ENCODE results near the gene GRID2IP. TPM values are rescaled to one million over a fixed set of nuclear protein-coding genes. Genes with fewer than 3 reads are reported as not detected.

GRID2IP gene
- total RNA-seq, 2 experiments from 2014 or later: 0.36 to 0.39 TPM

- H3K9me3 ChIP-seq (ENCODE audit: control insufficient read depth in 1 of 2, insufficient read depth in 1 of 2, low read length in 2 of 2): no peaks in the 10 kb centered on the region
- H3K27me3 Mint-ChIP-seq: no peaks in the 10 kb centered on the region
- intact Hi-C loops (cut with DNase I, micrococcal nuclease): loop anchor here in 1 of 2 experiments (5.0 kb wide), 2 partner anchors 177 to 1757 kb away; partner anchors contain the start of gene CYTH3
- H3K9me3 Mint-ChIP-seq: no peaks in the 10 kb centered on the region
- H3K27ac ChIP-seq (ENCODE audit: low read depth in 1 of 2, low read length in 2 of 2): no peak overlapping the region
- H3K27me3 ChIP-seq (ENCODE audit: control insufficient read depth in 1 of 2, insufficient read depth in 2 of 2, low read length in 2 of 2): no peaks in the 10 kb centered on the region
- H3K4me1 Mint-ChIP-seq (ENCODE audit: low read depth): peaks cover 33% of the 10 kb centered on the region
- POLR2A ChIA-PET: interaction anchor here (0.8 to 3.4 kb wide), 3 partner anchors 11 to 452 kb away, joined by 3 to 50 read pairs (median 3); no protein-coding TSS in a partner anchor
- peak overlapping the region; percentile 80 for H3K4me3 Mint-ChIP-seq
- peak overlapping the region; percentile 99 for H3K27ac Mint-ChIP-seq
- ATAC-seq (ENCODE audit: poor library complexity) (no peak), DNase-seq (peak in 1 of 14 experiments; percentile 29)
- H3K36me3 Mint-ChIP-seq (ENCODE audit: low read depth): peaks cover 32% of the 10 kb centered on the region
- peaks cover 36% of the 10 kb centered on the region for H3K4me1 ChIP-seq (ENCODE audit: insufficient read depth, low read length)
- peaks cover 18% of the 10 kb centered on the region for H3K36me3 ChIP-seq (ENCODE audit: insufficient read depth, low read length)
- TF ChIP-seq, protein P1, sequence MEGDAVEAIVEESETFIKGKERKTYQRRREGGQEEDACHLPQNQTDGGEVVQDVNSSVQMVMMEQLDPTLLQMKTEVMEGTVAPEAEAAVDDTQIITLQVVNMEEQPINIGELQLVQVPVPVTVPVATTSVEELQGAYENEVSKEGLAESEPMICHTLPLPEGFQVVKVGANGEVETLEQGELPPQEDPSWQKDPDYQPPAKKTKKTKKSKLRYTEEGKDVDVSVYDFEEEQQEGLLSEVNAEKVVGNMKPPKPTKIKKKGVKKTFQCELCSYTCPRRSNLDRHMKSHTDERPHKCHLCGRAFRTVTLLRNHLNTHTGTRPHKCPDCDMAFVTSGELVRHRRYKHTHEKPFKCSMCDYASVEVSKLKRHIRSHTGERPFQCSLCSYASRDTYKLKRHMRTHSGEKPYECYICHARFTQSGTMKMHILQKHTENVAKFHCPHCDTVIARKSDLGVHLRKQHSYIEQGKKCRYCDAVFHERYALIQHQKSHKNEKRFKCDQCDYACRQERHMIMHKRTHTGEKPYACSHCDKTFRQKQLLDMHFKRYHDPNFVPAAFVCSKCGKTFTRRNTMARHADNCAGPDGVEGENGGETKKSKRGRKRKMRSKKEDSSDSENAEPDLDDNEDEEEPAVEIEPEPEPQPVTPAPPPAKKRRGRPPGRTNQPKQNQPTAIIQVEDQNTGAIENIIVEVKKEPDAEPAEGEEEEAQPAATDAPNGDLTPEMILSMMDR (IDR thresholded peaks at IDR 0.05): no peak
- CTCF ChIA-PET: interaction anchor here (0.5 to 3.4 kb wide), 2 partner anchors 11 to 90 kb away, joined by 3 to 11 read pairs; no protein-coding TSS in a partner anchor
- H3K4me3 ChIP-seq (ENCODE audit: low read length): no peak overlapping the region
Measured at GRCh38 chr7:6448943-6449543, 102.2 kb downstream of the GRID2IP start.

- H3K4me1 ChIP-seq (ENCODE audit: insufficient read depth, low read length): peaks cover 36% of the 10 kb centered on the region
- H3K4me3 Mint-ChIP-seq: peak within 1 kb of the TSS; percentile 99
- peak within 1 kb of the TSS; percentile 73 to 81 for H3K27ac ChIP-seq (ENCODE audit: low read depth in 1 of 2, low read length in 2 of 2)
- ATAC-seq (ENCODE audit: poor library complexity) (peak; percentile 76), DNase-seq (peak; percentile 92 to 99 (median 96))
- CTCF ChIA-PET: interaction anchor here (0.7 to 3.4 kb wide), 3 partner anchors 10 to 1091 kb away, joined by 3 to 11 read pairs (median 6); partner anchors contain the start of gene INTS15
- no peaks in the 10 kb centered on the region for H3K27me3 ChIP-seq (ENCODE audit: control insufficient read depth in 1 of 2, insufficient read depth in 2 of 2, low read length in 2 of 2)
- peak within 1 kb of the TSS; percentile 99 for H3K27ac Mint-ChIP-seq
- H3K4me3 ChIP-seq (ENCODE audit: low read length): peak within 1 kb of the TSS; percentile 89
- TF ChIP-seq, protein P1 (IDR thresholded peaks at IDR 0.05): no peak
- H3K27me3 Mint-ChIP-seq: no peaks in the 10 kb centered on the region
- peaks cover 40% of the 10 kb centered on the region for H3K4me1 Mint-ChIP-seq (ENCODE audit: low read depth)
- H3K9me3 ChIP-seq (ENCODE audit: control insufficient read depth in 1 of 2, insufficient read depth in 1 of 2, low read length in 2 of 2): no peaks in the 10 kb centered on the region
- peaks cover 25% of the 10 kb centered on the region for H3K36me3 ChIP-seq (ENCODE audit: insufficient read depth, low read length)
- peaks cover 41% of the 10 kb centered on the region for H3K36me3 Mint-ChIP-seq (ENCODE audit: low read depth)
- H3K9me3 Mint-ChIP-seq: no peaks in the 10 kb centered on the region
- intact Hi-C loops (cut with DNase I, micrococcal nuclease): loop anchor here in 1 of 2 experiments (5.0 kb wide), 2 partner anchors 175 to 1755 kb away; partner anchors contain the start of gene CYTH3
- POLR2A ChIA-PET: interaction anchor here (0.6 to 3.4 kb wide), 12 partner anchors 10 to 666 kb away, joined by 3 to 50 read pairs (median 4); partner anchors contain the start of genes INTS15 and RNF216
Measured at GRCh38 chr7:6447581-6448199, 103.6 kb downstream of the GRID2IP start, which contains the start of gene DAGLB. Gene DAGLB (minus strand): TSS chr7:6447954. CDS start chr7:6447842, 112 bp downstream.

Other genes starting within 250 kb of the GRID2IP start
- gene FAM220A, start 202.5 kb downstream of the GRID2IP start, total RNA-seq: 10 to 100 TPM in 1 of 2 experiments, 1 to 10 TPM in 1; 8.6 to 11.0 TPM
- gene RAC1, start 176.9 kb downstream of the GRID2IP start, total RNA-seq: 10 to 100 TPM; 57.6 to 66.4 TPM
- 10 to 100 TPM; 22.0 to 22.9 TPM for gene DAGLB, start 103.5 kb downstream of the GRID2IP start, total RNA-seq
- 10 to 100 TPM; 29.6 to 29.7 TPM for gene KDELR2, start 67.3 kb downstream of the GRID2IP start, total RNA-seq
- gene ZDHHC4, start 26.0 kb upstream of the GRID2IP start, total RNA-seq: 10 to 100 TPM; 32.1 to 32.9 TPM
- gene INTS15, start 38.6 kb upstream of the GRID2IP start, total RNA-seq: 10 to 100 TPM; 39.3 to 41.8 TPM
- 1 to 10 TPM; 2.5 to 2.7 TPM for gene ZNF853, start 64.1 kb upstream of the GRID2IP start, total RNA-seq
- gene ZNF316, start 85.9 kb upstream of the GRID2IP start, total RNA-seq: 10 to 100 TPM; 46.2 to 49.7 TPM
- 10 to 100 TPM; 22.1 to 22.5 TPM for gene ZNF12, start 155.5 kb upstream of the GRID2IP start, total RNA-seq
- gene RSPH10B2, start 202.6 kb upstream of the GRID2IP start, total RNA-seq: not detected

Data from CD4-positive, alpha-beta T cell (primary cell).